H1 (cell line): ENCODE measurements around the gene KRTAP12-4. TPM values are rescaled to one million over a fixed set of nuclear protein-coding genes. Genes with fewer than 3 reads are reported as not detected.

Experiments
- ATF3 ChIP-seq: IDR thresholded peaks from 2 replicates; pipeline ENCODE4 v1.6.1; 2011; ENCODE audit warnings: low read depth, mild to moderate bottlenecking, low read length; ENCODE audit not compliant: insufficient read depth
- CREB1 ChIP-seq: IDR thresholded peaks from 2 replicates; pipeline ENCODE4 v1.6.1; 2012; ENCODE audit warnings: inconsistent platforms
- RFX5 ChIP-seq: IDR thresholded peaks from 2 replicates; pipeline ENCODE4 v1.6.1; 2011; ENCODE audit warnings: low read depth, low read length, improper control_type of control experiment, borderline replicate concordance
- SRF ChIP-seq: IDR thresholded peaks from 2 replicates; pipeline ENCODE4 v1.6.1; 2011; ENCODE audit warnings: mild to moderate bottlenecking, low read depth, low read length, moderate library complexity
- USF2 ChIP-seq: IDR thresholded peaks from 2 replicates; pipeline ENCODE4 v1.6.1; 2011; ENCODE audit warnings: low read length, improper control_type of control experiment
- ZNF274 ChIP-seq: IDR thresholded peaks from 2 replicates; pipeline ENCODE4 v1.7.0; 2012; ENCODE audit warnings: low read length, borderline replicate concordance; ENCODE audit errors: extremely low read depth
- polyA plus RNA-seq, 7 experiments: library from polyadenylated mRNA; depleted of rRNA in 3 of 7; stranded (reverse) in 5 of 7; unstranded in 2 of 7; fragments of >200 nt in 5 of 7; fragments of 200-250 nt in 2 of 7; gene quantifications; 1 replicate in 5 of 7; 2 replicates in 1 of 7; 4 replicates in 1 of 7; pipeline versions ENCODE4 v1.2.1 to v1.2.3, GENCODE V29; 2011 to 2013; ENCODE audit warnings: missing spikeins in 2 of 7, mixed read lengths in 2 of 7
- total RNA-seq: library from RNA; stranded (reverse); fragmentation: NEBNext Ultra II Directional; extraction: Animal tissue kit (Norgen Biotek cat#: 25700); gene quantifications from 2 replicates; pipeline ENCODE4 v1.2.1, GENCODE V29; 2021

Gene KRTAP12-4
- total and polyA plus RNA-seq, 2 of the 8 experiments (the other 6 are each of a cell fraction or from before 2014, with no cell fraction given): not detected

- TF ChIP-seq RFX5 (no peak), CREB1 (no peak), SRF (no peak), ZNF274 (no peak), USF2 (no peak), ATF3 (no peak)
These were observed 40.9 kb downstream of the KRTAP12-4 start (continued) for GRCh38 chr21:44613386-44614155.
